Measurements from ENCODE around the gene SRPX.

SRPX gene

DNA sequence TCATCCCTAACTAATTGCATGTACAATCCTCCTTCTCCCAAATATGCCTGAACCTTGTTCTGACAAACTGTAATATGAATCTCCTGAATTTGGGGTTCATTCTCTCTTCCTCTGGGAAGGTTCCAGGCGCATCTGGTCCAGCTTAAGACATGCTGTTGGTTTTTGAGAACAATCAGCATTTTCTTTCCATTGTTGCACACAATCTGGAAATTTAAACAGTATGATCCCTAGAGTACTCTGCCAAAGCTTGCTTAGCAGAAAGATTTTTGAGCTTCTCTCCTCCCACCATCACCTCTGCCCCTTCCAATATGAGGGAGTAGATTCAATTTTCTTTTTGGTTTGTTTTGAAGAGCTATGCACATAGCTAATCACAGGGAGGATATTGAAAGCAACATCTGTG lies 50.1 kb downstream of the SRPX start:
- no peak for DNase-seq (ENCODE audit: extremely low spot score)
- ChIA-PET POLR2A (no interaction called here), CTCF (interaction anchor here (0.6 to 1.2 kb wide), 4 partner anchors 21 to 345 kb away, joined by 3 read pairs; no protein-coding TSS in a partner anchor)
- no peak for TF ChIP-seq BHLHE40 (IDR thresholded peaks at IDR 0.05; ENCODE audit: borderline replicate concordance)
- TF ChIP-seq FOXA1 (IDR thresholded peaks at IDR 0.05) = no peak
- no peak for TF ChIP-seq ELF4 (IDR thresholded peaks at IDR 0.05)
- TF ChIP-seq TARDBP (IDR thresholded peaks at IDR 0.05) = no peak
- no peak for TF ChIP-seq ZNF384 (IDR thresholded peaks at IDR 0.05)
- no peak for TF ChIP-seq SUZ12 (IDR thresholded peaks at IDR 0.05)
- no peak for TF ChIP-seq SP1 (IDR thresholded peaks at IDR 0.05)
- TF ChIP-seq FOXM1 (IDR thresholded peaks at IDR 0.05; ENCODE audit: borderline replicate concordance) = no peak

DNA sequence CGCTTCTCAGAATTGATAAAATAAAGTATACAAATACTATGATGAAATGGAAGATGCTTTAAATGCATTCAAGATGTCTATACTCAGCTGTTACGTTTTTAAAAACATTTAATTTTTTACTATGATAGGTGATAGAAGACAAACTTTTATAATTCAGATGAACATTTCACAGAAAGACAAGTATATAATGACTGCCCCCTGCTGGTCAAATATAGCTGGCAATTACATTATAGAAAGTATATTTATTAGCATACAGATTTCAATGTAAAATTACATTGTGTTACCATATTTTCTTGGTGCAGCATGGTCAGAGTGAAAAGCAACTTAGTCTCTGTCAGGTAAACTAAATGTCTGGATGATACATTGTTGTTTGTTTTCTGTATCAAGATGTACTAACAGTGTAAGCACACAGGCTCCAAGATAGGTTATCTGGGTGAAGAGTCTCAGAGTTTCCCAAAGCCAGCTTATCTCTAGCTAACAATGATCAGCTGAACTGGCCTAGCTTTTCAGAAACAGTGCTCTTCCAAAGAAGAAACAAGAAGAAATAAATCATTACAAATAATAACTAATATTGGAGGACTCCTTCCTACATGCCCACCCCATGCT lies 54.1 kb downstream of the SRPX start:
- no peak for TF ChIP-seq FOXM1 (IDR thresholded peaks at IDR 0.05; ENCODE audit: borderline replicate concordance)
- no peak for TF ChIP-seq LEF1 (IDR thresholded peaks at IDR 0.05; ENCODE audit: borderline replicate concordance)
- no peak for TF ChIP-seq NFRKB (IDR thresholded peaks at IDR 0.05)
- TF ChIP-seq CTBP1 (IDR thresholded peaks at IDR 0.05; ENCODE audit: borderline replicate concordance) = no peak
- no peak for TF ChIP-seq HDGF (IDR thresholded peaks at IDR 0.05; ENCODE audit: borderline replicate concordance)
- no peak for TF ChIP-seq ELF4 (IDR thresholded peaks at IDR 0.05)
- TF ChIP-seq, protein P1, sequence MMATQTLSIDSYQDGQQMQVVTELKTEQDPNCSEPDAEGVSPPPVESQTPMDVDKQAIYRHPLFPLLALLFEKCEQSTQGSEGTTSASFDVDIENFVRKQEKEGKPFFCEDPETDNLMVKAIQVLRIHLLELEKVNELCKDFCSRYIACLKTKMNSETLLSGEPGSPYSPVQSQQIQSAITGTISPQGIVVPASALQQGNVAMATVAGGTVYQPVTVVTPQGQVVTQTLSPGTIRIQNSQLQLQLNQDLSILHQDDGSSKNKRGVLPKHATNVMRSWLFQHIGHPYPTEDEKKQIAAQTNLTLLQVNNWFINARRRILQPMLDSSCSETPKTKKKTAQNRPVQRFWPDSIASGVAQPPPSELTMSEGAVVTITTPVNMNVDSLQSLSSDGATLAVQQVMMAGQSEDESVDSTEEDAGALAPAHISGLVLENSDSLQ (IDR thresholded peaks at IDR 0.05) = no peak
- no peak for TF ChIP-seq FOXK2 (IDR thresholded peaks at IDR 0.05)
- no peak for TF ChIP-seq TARDBP (IDR thresholded peaks at IDR 0.05)
- no peak for TF ChIP-seq BHLHE40 (IDR thresholded peaks at IDR 0.05; ENCODE audit: borderline replicate concordance)
- CTCF ChIA-PET = interaction anchor here (0.6 to 1.8 kb wide), 14 partner anchors 8 to 470 kb away, joined by 3 to 7 read pairs (median 4); no protein-coding TSS in a partner anchor
- no peak for DNase-seq (ENCODE audit: extremely low spot score)
- POLR2A ChIA-PET = no interaction called here

DNA sequence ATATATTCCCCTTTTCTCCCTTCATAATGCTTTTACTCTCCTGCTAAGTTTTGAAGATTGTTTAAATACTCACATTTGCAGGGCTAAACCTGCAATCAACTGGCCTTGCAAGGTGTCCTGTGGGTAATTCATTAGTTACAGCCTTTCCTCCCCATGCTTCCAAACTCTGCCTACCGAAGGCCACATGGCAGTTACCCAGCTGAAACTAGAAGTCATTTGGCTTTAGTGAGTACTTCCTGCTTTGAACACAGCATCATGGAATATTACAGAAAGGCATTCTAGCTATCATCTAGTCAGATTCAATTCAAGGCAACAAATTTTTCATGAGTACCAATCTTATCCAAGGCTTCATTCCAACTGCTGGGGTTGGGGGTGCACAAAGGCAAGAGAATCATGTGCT lies 55.6 kb downstream of the SRPX start:
- no peak for TF ChIP-seq BHLHE40 (IDR thresholded peaks at IDR 0.05; ENCODE audit: borderline replicate concordance)
- TF ChIP-seq FOXM1 (IDR thresholded peaks at IDR 0.05; ENCODE audit: borderline replicate concordance) = no peak
- TF ChIP-seq NFRKB (IDR thresholded peaks at IDR 0.05) = no peak
- no peak for TF ChIP-seq ZNF384 (IDR thresholded peaks at IDR 0.05)
- TF ChIP-seq ARNT (IDR thresholded peaks at IDR 0.05) = no peak
- no peak for TF ChIP-seq FOXA1 (IDR thresholded peaks at IDR 0.05)
- TF ChIP-seq CTBP1 (IDR thresholded peaks at IDR 0.05; ENCODE audit: borderline replicate concordance) = no peak
- TF ChIP-seq SUZ12 (IDR thresholded peaks at IDR 0.05) = no peak
- TF ChIP-seq LEF1 (IDR thresholded peaks at IDR 0.05; ENCODE audit: borderline replicate concordance) = no peak
- POLR2A ChIA-PET = no interaction called here
- DNase-seq (ENCODE audit: extremely low spot score) = no peak
- CTCF ChIA-PET = no interaction called here

GRCh38 chrX:38163193-38163592 lies 57.5 kb downstream of the SRPX start:
- POLR2A ChIA-PET = no interaction called here
- DNase-seq (ENCODE audit: extremely low spot score) = no peak
- CTCF ChIA-PET = interaction anchor here (0.7 kb wide), 1 partner anchor 418 kb away, joined by 3 read pairs; no protein-coding TSS in a partner anchor
- TF ChIP-seq L3MBTL2 (conservative IDR thresholded peaks at IDR 0.05) (no peak), SP1 (IDR thresholded peaks at IDR 0.05) (no peak), HDGF (IDR thresholded peaks at IDR 0.05; ENCODE audit: borderline replicate concordance) (no peak), ZNF384 (IDR thresholded peaks at IDR 0.05) (no peak), ELF4 (IDR thresholded peaks at IDR 0.05) (no peak), SUZ12 (IDR thresholded peaks at IDR 0.05) (no peak), FOXM1 (IDR thresholded peaks at IDR 0.05; ENCODE audit: borderline replicate concordance) (no peak), CTBP1 (IDR thresholded peaks at IDR 0.05; ENCODE audit: borderline replicate concordance) (no peak), FOXK2 (IDR thresholded peaks at IDR 0.05) (no peak), FOXA1 (IDR thresholded peaks at IDR 0.05) (no peak), LEF1 (IDR thresholded peaks at IDR 0.05; ENCODE audit: borderline replicate concordance) (no peak), BHLHE40 (IDR thresholded peaks at IDR 0.05; ENCODE audit: borderline replicate concordance) (no peak), NFRKB (IDR thresholded peaks at IDR 0.05) (no peak)
- TF ChIP-seq, protein P1 (IDR thresholded peaks at IDR 0.05) = no peak

DNA sequence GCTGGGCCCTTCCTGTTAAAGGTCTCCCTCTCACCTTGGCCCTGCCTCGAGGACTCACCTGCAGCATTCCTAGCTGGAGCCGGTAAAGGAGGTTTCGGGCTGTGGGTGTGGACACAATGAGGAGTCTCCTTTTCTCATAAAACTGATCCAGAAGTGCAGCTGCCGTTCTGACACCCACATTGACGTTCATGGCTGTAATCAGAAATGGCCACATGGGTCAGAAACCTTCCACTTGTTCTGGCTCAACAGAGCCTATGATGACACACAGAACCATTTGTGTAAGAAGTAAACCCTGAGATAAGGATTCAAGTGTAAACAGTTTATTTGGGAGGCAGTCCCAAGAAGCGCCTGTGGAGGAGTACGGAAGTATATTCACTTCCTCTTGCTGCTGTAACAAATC lies 63.8 kb downstream of the SRPX start:
- ChIA-PET POLR2A (no interaction called here), CTCF (no interaction called here)
- TF ChIP-seq FOXK2 (IDR thresholded peaks at IDR 0.05) (no peak), HDGF (IDR thresholded peaks at IDR 0.05; ENCODE audit: borderline replicate concordance) (no peak), ELF4 (IDR thresholded peaks at IDR 0.05) (no peak), SP1 (IDR thresholded peaks at IDR 0.05) (no peak), TARDBP (IDR thresholded peaks at IDR 0.05) (no peak), NFRKB (IDR thresholded peaks at IDR 0.05) (no peak)
- TF ChIP-seq, protein P1 (IDR thresholded peaks at IDR 0.05) = no peak
- DNase-seq (ENCODE audit: extremely low spot score) = no peak

GRCh38 chrX:38154818-38155217 lies 65.9 kb downstream of the SRPX start:
- ChIA-PET CTCF (no interaction called here), POLR2A (no interaction called here)
- no peak for TF ChIP-seq FOXK2 (IDR thresholded peaks at IDR 0.05)
- TF ChIP-seq, protein P1 (IDR thresholded peaks at IDR 0.05) = no peak
- TF ChIP-seq TARDBP (IDR thresholded peaks at IDR 0.05) = no peak
- no peak for TF ChIP-seq ELF4 (IDR thresholded peaks at IDR 0.05)
- TF ChIP-seq ZNF384 (IDR thresholded peaks at IDR 0.05) = no peak
- no peak for TF ChIP-seq CTBP1 (IDR thresholded peaks at IDR 0.05; ENCODE audit: borderline replicate concordance)
- no peak for TF ChIP-seq NFRKB (IDR thresholded peaks at IDR 0.05)
- no peak for TF ChIP-seq HDGF (IDR thresholded peaks at IDR 0.05; ENCODE audit: borderline replicate concordance)
- no peak for TF ChIP-seq SUZ12 (IDR thresholded peaks at IDR 0.05)
- TF ChIP-seq FOXM1 (IDR thresholded peaks at IDR 0.05; ENCODE audit: borderline replicate concordance) = no peak
- no peak for TF ChIP-seq LEF1 (IDR thresholded peaks at IDR 0.05; ENCODE audit: borderline replicate concordance)
- no peak for TF ChIP-seq SP1 (IDR thresholded peaks at IDR 0.05)
- TF ChIP-seq L3MBTL2 (conservative IDR thresholded peaks at IDR 0.05) = no peak
- no peak for TF ChIP-seq BHLHE40 (IDR thresholded peaks at IDR 0.05; ENCODE audit: borderline replicate concordance)
- TF ChIP-seq ARNT (IDR thresholded peaks at IDR 0.05) = no peak
- no peak for DNase-seq (ENCODE audit: extremely low spot score)

All from HEK293T (cell line).